G401.6 (cell line): Measurements from ENCODE around the gene IL31RA.
"Not testable (repeated sequence)": the region's sequence is repeated elsewhere in the genome, so short reads cannot be mapped to it uniquely, and the experiment has no call there.

Source experiments
- FAIRE-seq: peaks from 2 replicates; lab custom pipeline; 2012; peaks lifted over from hg19 to GRCh38; lab: Jason Lieb, UNC

Gene IL31RA

GRCh38 chr5:55850839-55851674 lies at the start of gene IL31RA:
Gene IL31RA, plus strand, starts transcription at chr5:55851357. Its CDS starts 214 bp downstream, at chr5:55851571.
- no peak for FAIRE-seq

- not testable (repeated sequence) for FAIRE-seq
Measured at GRCh38 chr5:55808814-55809213, 42.3 kb upstream of the IL31RA start.

- not testable (repeated sequence) for FAIRE-seq
Measured at GRCh38 chr5:55815939-55816338, 35.2 kb upstream of the IL31RA start.

GRCh38 chr5:55816342-55816741 lies 34.8 kb upstream of the IL31RA start:
- FAIRE-seq, result no peak

- FAIRE-seq, result no peak
Measured at GRCh38 chr5:55817030-55817429, 34.1 kb upstream of the IL31RA start.

- FAIRE-seq, result no peak
Measured at GRCh38 chr5:55820488-55820887, 30.7 kb upstream of the IL31RA start.

GRCh38 chr5:55821731-55822512 lies 29.2 kb upstream of the IL31RA start:
- FAIRE-seq, result no peak

GRCh38 chr5:55823151-55823796 lies 27.9 kb upstream of the IL31RA start:
- no peak for FAIRE-seq

- no peak for FAIRE-seq
Measured at GRCh38 chr5:55829956-55830355, 21.2 kb upstream of the IL31RA start.

- FAIRE-seq, result no peak
Measured at GRCh38 chr5:55832446-55832845, 18.7 kb upstream of the IL31RA start.

- no peak for FAIRE-seq
Measured at GRCh38 chr5:55836191-55836590, 15.0 kb upstream of the IL31RA start.

GRCh38 chr5:55841976-55842375 lies 9.2 kb upstream of the IL31RA start:
- no peak for FAIRE-seq

GRCh38 chr5:55847837-55848236 lies 3.3 kb upstream of the IL31RA start:
- no peak for FAIRE-seq

- no peak for FAIRE-seq
Measured at GRCh38 chr5:55848783-55849182, 2.4 kb upstream of the IL31RA start.

- no peak for FAIRE-seq
Measured at GRCh38 chr5:55851675-55851979, 470 bp downstream of the IL31RA start.

GRCh38 chr5:55852503-55852902 lies 1.3 kb downstream of the IL31RA start:
- FAIRE-seq, result no peak

GRCh38 chr5:55853041-55853670 lies 2.0 kb downstream of the IL31RA start:
- FAIRE-seq, result no peak

GRCh38 chr5:55853818-55854217 lies 2.7 kb downstream of the IL31RA start:
- FAIRE-seq, result no peak

GRCh38 chr5:55855509-55855908 lies 4.4 kb downstream of the IL31RA start:
- FAIRE-seq, result no peak

GRCh38 chr5:55856516-55857246 lies 5.5 kb downstream of the IL31RA start:
- FAIRE-seq, result no peak

- FAIRE-seq, result no peak
Measured at GRCh38 chr5:55857247-55857640, 6.1 kb downstream of the IL31RA start.

GRCh38 chr5:55858104-55858503 lies 6.9 kb downstream of the IL31RA start:
- no peak for FAIRE-seq
